GM12873 (cell line): ENCODE measurements around the gene HOMER1.

Source experiments
- CTCF ChIP-seq: IDR thresholded peaks from 2 replicates; pipeline ENCODE4 v1.5.1; 2012; ENCODE audit warnings: low read depth, mild to moderate bottlenecking, moderate library complexity, low read length, control low read depth; ENCODE audit not compliant: insufficient read depth; ENCODE audit errors: missing control alignments

HOMER1 gene

GRCh38 chr5:79333852-79334557 is 179.9 kb downstream of the HOMER1 start:
- TF ChIP-seq CTCF = no peak

GRCh38 chr5:79330071-79330470 is 183.9 kb downstream of the HOMER1 start:
- no peak for TF ChIP-seq CTCF

GRCh38 chr5:79329453-79329852 is 184.5 kb downstream of the HOMER1 start:
- no peak for TF ChIP-seq CTCF
